Measurements from ENCODE around the gene ATP6AP2.

Gene ATP6AP2

DNA sequence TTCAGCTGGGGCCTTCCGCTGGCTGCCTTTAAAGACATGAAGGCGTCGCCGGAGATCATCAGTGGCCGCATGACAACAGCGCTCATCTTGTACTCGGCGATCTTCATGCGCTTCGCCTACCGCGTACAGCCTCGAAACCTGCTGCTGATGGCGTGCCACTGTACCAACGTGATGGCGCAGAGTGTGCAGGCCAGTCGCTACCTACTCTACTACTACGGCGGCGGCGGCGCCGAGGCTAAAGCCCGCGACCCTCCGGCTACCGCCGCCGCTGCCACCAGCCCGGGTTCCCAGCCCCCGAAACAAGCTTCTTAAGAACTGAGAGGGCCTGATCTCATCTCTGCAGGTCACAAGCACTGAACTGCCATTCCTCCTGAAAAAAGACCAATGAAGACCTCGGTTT is 42.9 kb downstream of the ATP6AP2 start:
- DNase-seq (ENCODE audit: low read depth), result no peak
- no peak overlapping the region for H3K4me3 ChIP-seq (ENCODE audit: low read depth, low read length)
- TF ChIP-seq, protein P1, sequence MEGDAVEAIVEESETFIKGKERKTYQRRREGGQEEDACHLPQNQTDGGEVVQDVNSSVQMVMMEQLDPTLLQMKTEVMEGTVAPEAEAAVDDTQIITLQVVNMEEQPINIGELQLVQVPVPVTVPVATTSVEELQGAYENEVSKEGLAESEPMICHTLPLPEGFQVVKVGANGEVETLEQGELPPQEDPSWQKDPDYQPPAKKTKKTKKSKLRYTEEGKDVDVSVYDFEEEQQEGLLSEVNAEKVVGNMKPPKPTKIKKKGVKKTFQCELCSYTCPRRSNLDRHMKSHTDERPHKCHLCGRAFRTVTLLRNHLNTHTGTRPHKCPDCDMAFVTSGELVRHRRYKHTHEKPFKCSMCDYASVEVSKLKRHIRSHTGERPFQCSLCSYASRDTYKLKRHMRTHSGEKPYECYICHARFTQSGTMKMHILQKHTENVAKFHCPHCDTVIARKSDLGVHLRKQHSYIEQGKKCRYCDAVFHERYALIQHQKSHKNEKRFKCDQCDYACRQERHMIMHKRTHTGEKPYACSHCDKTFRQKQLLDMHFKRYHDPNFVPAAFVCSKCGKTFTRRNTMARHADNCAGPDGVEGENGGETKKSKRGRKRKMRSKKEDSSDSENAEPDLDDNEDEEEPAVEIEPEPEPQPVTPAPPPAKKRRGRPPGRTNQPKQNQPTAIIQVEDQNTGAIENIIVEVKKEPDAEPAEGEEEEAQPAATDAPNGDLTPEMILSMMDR (IDR thresholded peaks at IDR 0.05; ENCODE audit: insufficient read depth, low read depth, low read length, missing control alignments), result no peak

- DNase-seq (ENCODE audit: low read depth), result no peak
- H3K4me3 ChIP-seq (ENCODE audit: low read depth, low read length), result no peak overlapping the region
- TF ChIP-seq, protein P1 (IDR thresholded peaks at IDR 0.05; ENCODE audit: insufficient read depth, low read depth, low read length, missing control alignments), result no peak
Measured at GRCh38 chrX:40625294-40625693, 44.5 kb downstream of the ATP6AP2 start.

DNA sequence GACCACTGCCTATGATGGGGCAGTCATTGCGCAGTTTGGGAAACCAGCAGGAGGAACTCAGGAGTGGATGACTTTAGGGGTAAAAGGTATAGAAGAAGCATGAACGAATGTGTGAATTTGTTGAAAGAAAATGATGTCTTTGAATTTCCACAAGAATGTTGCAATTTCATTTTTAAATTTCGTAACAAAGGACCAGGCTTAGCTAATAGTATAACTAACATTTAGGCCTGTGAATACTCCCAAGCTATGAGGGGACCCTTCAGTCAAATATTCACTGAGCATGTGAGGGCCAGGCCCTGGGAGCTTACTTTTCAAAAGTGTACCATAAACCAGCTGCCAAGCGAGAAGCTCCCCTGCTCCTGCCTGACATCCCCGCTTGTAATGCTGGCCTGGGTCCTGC is 47.7 kb downstream of the ATP6AP2 start:
- DNase-seq (ENCODE audit: low read depth), result no peak
- TF ChIP-seq, protein P1 (IDR thresholded peaks at IDR 0.05; ENCODE audit: insufficient read depth, low read depth, low read length, missing control alignments), result no peak
- H3K4me3 ChIP-seq (ENCODE audit: low read depth, low read length), result no peak overlapping the region

- TF ChIP-seq, protein P1 (IDR thresholded peaks at IDR 0.05; ENCODE audit: insufficient read depth, low read depth, low read length, missing control alignments), result no peak
Measured at GRCh38 chrX:40632199-40632598, 51.4 kb downstream of the ATP6AP2 start.

DNA sequence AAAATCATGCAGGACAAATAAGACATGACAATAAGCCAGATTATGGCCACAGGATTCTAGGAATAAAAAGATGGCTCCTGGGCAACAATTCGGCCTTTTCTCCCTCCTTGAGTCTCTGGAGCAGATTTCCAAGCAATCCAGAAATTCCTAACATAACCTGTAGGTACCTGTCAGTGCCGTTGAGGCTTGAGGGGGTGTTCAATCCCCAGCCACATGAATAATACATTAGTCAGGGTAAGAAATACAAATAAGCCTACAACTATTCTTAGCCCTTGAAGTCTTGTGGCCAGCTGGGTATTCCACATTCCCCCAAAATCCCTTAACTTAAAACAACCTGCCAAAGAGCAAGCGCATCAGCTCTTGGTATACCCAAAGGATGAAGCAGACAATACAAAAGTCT is 56.9 kb downstream of the ATP6AP2 start:
- no peak overlapping the region for H3K4me3 ChIP-seq (ENCODE audit: low read depth, low read length)
- TF ChIP-seq, protein P1 (IDR thresholded peaks at IDR 0.05; ENCODE audit: insufficient read depth, low read depth, low read length, missing control alignments), result no peak
- no peak for DNase-seq (ENCODE audit: low read depth)

More at GRCh38 chrX:40632199-40632598, 51.4 kb downstream of the ATP6AP2 start:
- no peak overlapping the region for H3K4me3 ChIP-seq (ENCODE audit: low read depth, low read length)
- DNase-seq (ENCODE audit: low read depth), result no peak

- TF ChIP-seq, protein P1 (IDR thresholded peaks at IDR 0.05; ENCODE audit: insufficient read depth, low read depth, low read length, missing control alignments), result no peak
- DNase-seq (ENCODE audit: low read depth), result no peak
- H3K4me3 ChIP-seq (ENCODE audit: low read depth, low read length), result peak overlapping the region; percentile 69
Measured at GRCh38 chrX:40644176-40644575, 63.4 kb downstream of the ATP6AP2 start.

DNA sequence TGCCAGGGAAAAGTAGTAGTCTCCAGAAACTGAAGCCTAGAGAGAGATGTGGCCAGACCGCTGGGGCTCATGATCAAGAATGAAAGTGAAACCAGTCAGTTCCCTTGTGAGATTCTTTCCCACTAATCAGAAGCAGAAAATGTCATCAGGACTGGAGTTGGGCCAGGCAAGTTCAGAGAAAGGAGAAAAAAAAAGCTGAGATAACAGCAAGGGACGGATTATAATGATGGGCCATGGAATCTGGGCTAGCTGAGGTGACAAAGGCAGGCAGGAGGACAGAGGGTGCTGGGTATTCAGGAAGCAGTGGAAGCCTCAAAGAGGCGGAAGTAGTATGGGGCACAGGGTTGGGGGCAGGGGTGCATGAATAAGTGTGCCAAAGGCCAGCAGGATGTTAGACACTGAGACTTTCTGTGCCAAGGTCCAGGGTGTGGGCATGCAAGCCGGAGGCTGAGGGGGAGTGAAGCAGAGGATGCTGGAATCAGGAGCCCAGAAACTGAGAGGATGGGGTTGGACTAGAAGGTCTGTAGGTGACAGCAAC is 64.1 kb downstream of the ATP6AP2 start:
- DNase-seq (ENCODE audit: low read depth), result peak; percentile 64

More for the DNA sequence above, 64.1 kb downstream of the ATP6AP2 start:
- H3K4me3 ChIP-seq (ENCODE audit: low read depth, low read length), result peak overlapping the region; percentile 69
- TF ChIP-seq, protein P1 (IDR thresholded peaks at IDR 0.05; ENCODE audit: insufficient read depth, low read depth, low read length, missing control alignments), result no peak
